Adrenal gland (tissue), 5 donors: ENCODE measurements around the gene ARHGAP26.

Source experiments
- POLR2A ChIP-seq, 2 donors: fragments of 450-650 bp; IDR thresholded peaks; one replicate each; pipeline ENCODE4 v1.6.1; 2017; ENCODE audit warnings: antibody characterized with exemption in 2 of 2, mild to moderate bottlenecking in 2 of 2, moderate library complexity in 1 of 2
- TF ChIP-seq, protein P1 (sequence below), 6 experiments: fragments of 450-650 bp in 4 of 6; fragments of 200-600 bp in 2 of 6; sonication (generic) in 1 of 6; IDR thresholded peaks; 1 replicate in 5 of 6; 2 replicates in 1 of 6; pipeline versions ENCODE4 v1.5.1 to v1.8.0; 2016 to 2021; ENCODE audit warnings: antibody characterized with exemption in 6 of 6, mild to moderate bottlenecking in 2 of 6, moderate library complexity in 1 of 6
- donor health status: DM: no; HTN: no; CAD: no.

DNA sequence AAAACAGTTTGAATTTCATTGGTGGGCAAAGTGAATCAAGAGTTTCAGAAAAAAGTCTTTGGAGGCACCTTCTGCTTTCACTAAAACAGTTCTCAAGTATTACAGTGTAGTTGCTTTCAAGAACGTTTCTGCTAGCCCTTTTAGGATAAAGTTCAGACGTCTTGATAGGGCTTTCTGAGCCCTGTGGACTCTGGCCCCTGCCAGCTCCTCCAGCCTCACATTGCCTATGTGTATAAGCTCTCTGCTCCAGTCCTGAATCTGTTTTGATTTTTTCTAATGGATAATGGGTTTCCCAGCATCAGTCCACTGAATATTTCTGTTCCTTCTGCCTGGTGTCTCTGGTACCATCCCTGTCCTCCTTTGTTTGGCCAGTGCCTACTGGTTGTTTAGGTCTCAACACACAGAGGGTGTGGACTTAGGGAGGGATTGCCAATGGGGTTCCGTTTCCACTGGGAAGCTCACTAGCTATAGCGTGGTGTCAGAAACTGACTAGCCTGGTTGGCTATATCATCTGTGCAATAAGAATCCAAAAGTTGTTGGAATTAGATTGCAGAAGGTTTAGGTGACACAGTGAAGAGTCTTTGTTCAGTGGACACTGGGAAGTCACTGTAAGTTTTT, 26.4 kb downstream of the ARHGAP26 start:
- TF ChIP-seq, protein P1, sequence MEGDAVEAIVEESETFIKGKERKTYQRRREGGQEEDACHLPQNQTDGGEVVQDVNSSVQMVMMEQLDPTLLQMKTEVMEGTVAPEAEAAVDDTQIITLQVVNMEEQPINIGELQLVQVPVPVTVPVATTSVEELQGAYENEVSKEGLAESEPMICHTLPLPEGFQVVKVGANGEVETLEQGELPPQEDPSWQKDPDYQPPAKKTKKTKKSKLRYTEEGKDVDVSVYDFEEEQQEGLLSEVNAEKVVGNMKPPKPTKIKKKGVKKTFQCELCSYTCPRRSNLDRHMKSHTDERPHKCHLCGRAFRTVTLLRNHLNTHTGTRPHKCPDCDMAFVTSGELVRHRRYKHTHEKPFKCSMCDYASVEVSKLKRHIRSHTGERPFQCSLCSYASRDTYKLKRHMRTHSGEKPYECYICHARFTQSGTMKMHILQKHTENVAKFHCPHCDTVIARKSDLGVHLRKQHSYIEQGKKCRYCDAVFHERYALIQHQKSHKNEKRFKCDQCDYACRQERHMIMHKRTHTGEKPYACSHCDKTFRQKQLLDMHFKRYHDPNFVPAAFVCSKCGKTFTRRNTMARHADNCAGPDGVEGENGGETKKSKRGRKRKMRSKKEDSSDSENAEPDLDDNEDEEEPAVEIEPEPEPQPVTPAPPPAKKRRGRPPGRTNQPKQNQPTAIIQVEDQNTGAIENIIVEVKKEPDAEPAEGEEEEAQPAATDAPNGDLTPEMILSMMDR (IDR thresholded peaks at IDR 0.05), result no peak
- TF ChIP-seq POLR2A (IDR thresholded peaks at IDR 0.05), result no peak
